ENCODE results near the gene FIGNL1. TPM values are rescaled to one million over a fixed set of nuclear protein-coding genes. Genes with fewer than 3 reads are reported as not detected.

FIGNL1 gene
- total RNA-seq, 2 donors from 2014 or later = 28.0 to 38.2 TPM

- Histone ChIP-seq H3K27ac (ENCODE audit: low read depth, low read length) (no peak overlapping the region), H3K36me3 (ENCODE audit: control insufficient read depth, insufficient read depth, low read length) (no peaks in the 10 kb centered on the region), H3K4me1 (ENCODE audit: control insufficient read depth, insufficient read depth, low read length) (peaks cover 4% of the 10 kb centered on the region), H3K9ac (ENCODE audit: extremely low read depth, low read length, poor library complexity, severe bottlenecking) (no peak overlapping the region), H3K27me3 (ENCODE audit: control insufficient read depth, insufficient read depth, low read length, poor library complexity, severe bottlenecking) (no peaks in the 10 kb centered on the region), H3K9me3 (ENCODE audit: control insufficient read depth, low read length) (no peaks in the 10 kb centered on the region), H3K4me3 (ENCODE audit: low read length) (no peak overlapping the region)
- peaks cover 24% of the 10 kb centered on the region for H3K4me1 Mint-ChIP-seq
- TF ChIP-seq, protein P1, sequence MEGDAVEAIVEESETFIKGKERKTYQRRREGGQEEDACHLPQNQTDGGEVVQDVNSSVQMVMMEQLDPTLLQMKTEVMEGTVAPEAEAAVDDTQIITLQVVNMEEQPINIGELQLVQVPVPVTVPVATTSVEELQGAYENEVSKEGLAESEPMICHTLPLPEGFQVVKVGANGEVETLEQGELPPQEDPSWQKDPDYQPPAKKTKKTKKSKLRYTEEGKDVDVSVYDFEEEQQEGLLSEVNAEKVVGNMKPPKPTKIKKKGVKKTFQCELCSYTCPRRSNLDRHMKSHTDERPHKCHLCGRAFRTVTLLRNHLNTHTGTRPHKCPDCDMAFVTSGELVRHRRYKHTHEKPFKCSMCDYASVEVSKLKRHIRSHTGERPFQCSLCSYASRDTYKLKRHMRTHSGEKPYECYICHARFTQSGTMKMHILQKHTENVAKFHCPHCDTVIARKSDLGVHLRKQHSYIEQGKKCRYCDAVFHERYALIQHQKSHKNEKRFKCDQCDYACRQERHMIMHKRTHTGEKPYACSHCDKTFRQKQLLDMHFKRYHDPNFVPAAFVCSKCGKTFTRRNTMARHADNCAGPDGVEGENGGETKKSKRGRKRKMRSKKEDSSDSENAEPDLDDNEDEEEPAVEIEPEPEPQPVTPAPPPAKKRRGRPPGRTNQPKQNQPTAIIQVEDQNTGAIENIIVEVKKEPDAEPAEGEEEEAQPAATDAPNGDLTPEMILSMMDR (conservative IDR thresholded peaks at IDR 0.05) = peak; percentile 30
- peaks cover 2% of the 10 kb centered on the region for H3K9me3 Mint-ChIP-seq
- no peaks in the 10 kb centered on the region for H3K36me3 Mint-ChIP-seq (ENCODE audit: low read depth)
- H3K27me3 Mint-ChIP-seq (ENCODE audit: insufficient read depth) = peaks cover 2% of the 10 kb centered on the region
- no peak overlapping the region for H3K4me3 Mint-ChIP-seq
- no peak for DNase-seq
- WGBS, 2 experiments (ENCODE audit: insufficient coverage in 1 of 2, insufficient read length in 1 of 2) = 44 to 64% methylated on average over 3 to 4 of the region's 4 CpGs
- H3K27ac Mint-ChIP-seq = no peak overlapping the region
These were observed 30.6 kb upstream of the FIGNL1 start for GRCh38 chr7:50480797-50481196.

DNA sequence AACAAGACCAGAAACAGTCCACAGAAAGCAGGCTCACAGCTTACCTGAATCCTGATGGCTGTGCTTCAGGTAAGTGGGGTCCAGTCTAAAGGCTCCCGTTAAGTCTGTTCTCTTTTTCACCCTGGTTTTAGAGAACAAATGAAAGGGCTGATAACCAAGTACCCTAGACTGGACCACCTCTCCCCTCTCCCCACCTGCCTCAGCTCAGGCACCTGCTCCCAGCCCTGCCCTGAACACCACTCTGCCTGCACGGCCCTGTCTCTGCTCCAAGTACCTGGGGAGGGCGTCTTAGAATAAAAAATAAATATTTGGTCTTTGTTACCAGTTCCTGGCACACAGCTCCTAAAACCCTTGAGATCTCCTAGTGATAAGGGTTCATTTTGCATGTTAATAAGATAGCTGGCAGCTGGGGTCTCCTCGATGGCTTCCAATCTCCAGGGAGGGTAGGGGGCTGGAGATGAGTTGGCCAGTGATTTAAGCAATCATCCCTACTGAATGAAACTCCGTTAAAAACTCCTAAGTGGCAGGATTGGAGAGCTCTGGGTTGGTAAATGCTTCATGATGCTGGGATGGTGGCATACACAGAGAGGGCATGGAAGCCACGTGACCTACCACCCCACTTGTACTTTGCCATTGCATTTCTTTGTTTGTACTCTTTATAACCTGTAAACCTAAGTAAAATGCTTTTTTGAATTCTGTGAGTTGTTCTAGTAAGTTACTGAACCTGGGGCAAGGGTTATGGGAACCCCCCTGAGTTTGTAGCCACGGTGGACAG, 29.8 kb upstream of the FIGNL1 start:
- no peaks in the 10 kb centered on the region for H3K27me3 ChIP-seq (ENCODE audit: control insufficient read depth, insufficient read depth, low read length, poor library complexity, severe bottlenecking)
- no peaks in the 10 kb centered on the region for H3K9me3 Mint-ChIP-seq
- peaks cover 2% of the 10 kb centered on the region for H3K27me3 Mint-ChIP-seq (ENCODE audit: insufficient read depth)
- H3K9ac ChIP-seq (ENCODE audit: extremely low read depth, low read length, poor library complexity, severe bottlenecking) = no peak overlapping the region
- no peak for DNase-seq
- H3K9me3 ChIP-seq (ENCODE audit: control insufficient read depth, low read length) = no peaks in the 10 kb centered on the region
- H3K4me1 Mint-ChIP-seq = peaks cover 31% of the 10 kb centered on the region
- H3K27ac Mint-ChIP-seq = no peak overlapping the region
- no peaks in the 10 kb centered on the region for H3K36me3 ChIP-seq (ENCODE audit: control insufficient read depth, insufficient read depth, low read length)
- no peak overlapping the region for H3K4me3 ChIP-seq (ENCODE audit: low read length)
- H3K36me3 Mint-ChIP-seq (ENCODE audit: low read depth) = no peaks in the 10 kb centered on the region
- peaks cover 5% of the 10 kb centered on the region for H3K4me1 ChIP-seq (ENCODE audit: control insufficient read depth, insufficient read depth, low read length)
- WGBS, 2 experiments (ENCODE audit: insufficient coverage in 1 of 2, insufficient read length in 1 of 2) = 90 to 95% methylated on average over 1 to 7 of the region's 7 CpGs
- TF ChIP-seq, protein P1 (conservative IDR thresholded peaks at IDR 0.05) = no peak
- H3K4me3 Mint-ChIP-seq = no peak overlapping the region
- no peak overlapping the region for H3K27ac ChIP-seq (ENCODE audit: low read depth, low read length)

DNA sequence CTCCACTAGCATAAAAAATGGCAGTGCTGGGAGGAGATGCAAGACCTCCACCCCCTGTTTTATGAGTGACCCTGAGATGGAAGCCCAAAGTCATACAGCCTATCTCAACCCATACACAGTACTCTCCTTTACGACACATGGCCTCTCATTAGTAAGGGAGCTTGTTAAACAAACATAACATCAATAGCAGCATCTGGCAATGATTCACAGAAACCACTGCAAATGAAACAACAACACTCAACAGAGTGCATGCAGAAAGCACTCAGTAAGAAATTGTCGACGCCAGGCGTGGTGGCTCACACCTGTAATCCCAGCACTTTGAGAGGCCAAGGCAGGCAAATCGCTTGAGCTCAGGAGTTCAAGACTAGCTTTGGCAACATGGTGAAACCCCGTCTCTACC, 27.5 kb upstream of the FIGNL1 start:
- Histone ChIP-seq H3K36me3 (ENCODE audit: control insufficient read depth, insufficient read depth, low read length) (no peaks in the 10 kb centered on the region), H3K27ac (ENCODE audit: low read depth, low read length) (no peak overlapping the region), H3K9ac (ENCODE audit: extremely low read depth, low read length, poor library complexity, severe bottlenecking) (no peak overlapping the region), H3K9me3 (ENCODE audit: control insufficient read depth, low read length) (no peaks in the 10 kb centered on the region), H3K27me3 (ENCODE audit: control insufficient read depth, insufficient read depth, low read length, poor library complexity, severe bottlenecking) (no peaks in the 10 kb centered on the region), H3K4me1 (ENCODE audit: control insufficient read depth, insufficient read depth, low read length) (peaks cover 9% of the 10 kb centered on the region), H3K4me3 (ENCODE audit: low read length) (no peak overlapping the region)
- 74 to 76% methylated on average over 5 to 6 of the region's 6 CpGs for WGBS, 2 experiments (ENCODE audit: insufficient coverage in 1 of 2, insufficient read length in 1 of 2)
- TF ChIP-seq, protein P1 (conservative IDR thresholded peaks at IDR 0.05) = no peak
- Mint-ChIP-seq H3K36me3 (ENCODE audit: low read depth) (no peaks in the 10 kb centered on the region), H3K27me3 (ENCODE audit: insufficient read depth) (peaks cover 10% of the 10 kb centered on the region), H3K9me3 (no peaks in the 10 kb centered on the region), H3K4me1 (peaks cover 39% of the 10 kb centered on the region), H3K27ac (no peak overlapping the region), H3K4me3 (no peak overlapping the region)
- no peak for DNase-seq
